HEK293T (cell line): ENCODE results near the gene PPP1R7.

Source experiments
- CTCF ChIA-PET: fragments of 350-600 bp; formaldehyde crosslinking; extraction: SDS; loops from one replicate; lab custom pipeline; 2021; ENCODE audit warnings: antibody characterized with exemption, inconsistent platforms; lab: Yijun Ruan, JAX
- POLR2A ChIA-PET: fragments of 350-600 bp; formaldehyde crosslinking; extraction: SDS; loops from one replicate; lab custom pipeline; 2020; ENCODE audit warnings: antibody characterized with exemption, inconsistent platforms; lab: Yijun Ruan, JAX
- DNase-seq: peaks from one replicate; pipeline ENCODE4 v3.0.0; 2012; ENCODE audit warnings: mixed read lengths; ENCODE audit errors: extremely low spot score
- ARNT ChIP-seq: fragments of 450-650 bp; IDR thresholded peaks from 2 replicates; pipeline ENCODE4 v1.6.1; 2017; ENCODE audit warnings: mild to moderate bottlenecking
- BHLHE40 ChIP-seq: fragments of 450-650 bp; IDR thresholded peaks from 2 replicates; pipeline ENCODE4 v1.6.1; 2016; ENCODE audit warnings: mild to moderate bottlenecking, moderate library complexity, borderline replicate concordance
- CTBP1 ChIP-seq: fragments of 450-650 bp; IDR thresholded peaks from 2 replicates; pipeline ENCODE4 v1.6.1; 2016; ENCODE audit warnings: borderline replicate concordance
- ELF4 ChIP-seq: fragments of 450-650 bp; IDR thresholded peaks from 2 replicates; pipeline ENCODE4 v1.6.1; 2017; ENCODE audit warnings: antibody characterized with exemption
- FOXA1 ChIP-seq: fragments of 450-650 bp; IDR thresholded peaks from 2 replicates; pipeline ENCODE4 v1.6.1; 2016; ENCODE audit warnings: mild to moderate bottlenecking
- FOXK2 ChIP-seq: fragments of 450-650 bp; IDR thresholded peaks from 2 replicates; pipeline ENCODE4 v1.6.1; 2016; ENCODE audit warnings: mild to moderate bottlenecking
- FOXM1 ChIP-seq: fragments of 450-650 bp; IDR thresholded peaks from 2 replicates; pipeline ENCODE4 v1.6.1; 2017; ENCODE audit warnings: mild to moderate bottlenecking, borderline replicate concordance
- HDGF ChIP-seq: fragments of 450-650 bp; IDR thresholded peaks from 2 replicates; pipeline ENCODE4 v1.6.1; 2017; ENCODE audit warnings: antibody characterized with exemption, borderline replicate concordance
- L3MBTL2 ChIP-seq: fragments of 450-650 bp; conservative IDR thresholded peaks from 2 replicates; pipeline ENCODE4 v1.6.1; 2016; ENCODE audit warnings: mild to moderate bottlenecking
- LEF1 ChIP-seq: fragments of 450-650 bp; IDR thresholded peaks from 2 replicates; pipeline ENCODE4 v1.6.1; 2017; ENCODE audit warnings: mild to moderate bottlenecking, borderline replicate concordance
- NFRKB ChIP-seq: fragments of 450-650 bp; IDR thresholded peaks from 2 replicates; pipeline ENCODE4 v1.6.1; 2016; ENCODE audit warnings: mild to moderate bottlenecking, moderate library complexity
- PKNOX1 ChIP-seq: fragments of 450-650 bp; IDR thresholded peaks from 2 replicates; pipeline ENCODE4 v1.6.1; 2016
- SP1 ChIP-seq: fragments of 450-650 bp; IDR thresholded peaks from 2 replicates; pipeline ENCODE4 v1.6.1; 2017
- SUZ12 ChIP-seq: fragments of 450-650 bp; IDR thresholded peaks from 2 replicates; pipeline ENCODE4 v1.6.1; 2016; ENCODE audit warnings: mild to moderate bottlenecking
- TARDBP ChIP-seq: fragments of 450-650 bp; IDR thresholded peaks from 2 replicates; pipeline ENCODE4 v1.6.1; 2016

PPP1R7 gene

GRCh38 chr2:241230435-241230834 is 80.2 kb downstream of the PPP1R7 start:
- ChIA-PET POLR2A (no interaction called here), CTCF (no interaction called here)
- TF ChIP-seq HDGF (no peak), SUZ12 (no peak), PKNOX1 (no peak), CTBP1 (no peak), ARNT (no peak), SP1 (no peak), FOXA1 (no peak), TARDBP (no peak), LEF1 (no peak), FOXK2 (no peak), BHLHE40 (no peak), L3MBTL2 (no peak), ELF4 (no peak), FOXM1 (no peak)
- DNase-seq, result no peak

- no peak for DNase-seq
- TF ChIP-seq ELF4, result no peak
- TF ChIP-seq PKNOX1, result no peak
- TF ChIP-seq NFRKB, result no peak
- TF ChIP-seq FOXA1, result no peak
- TF ChIP-seq SUZ12, result no peak
- TF ChIP-seq L3MBTL2, result no peak
- no peak for TF ChIP-seq FOXM1
- TF ChIP-seq LEF1, result no peak
- ChIA-PET CTCF (interaction anchor here (0.9 kb wide), 1 partner anchor 14 kb away, joined by 3 read pairs; no protein-coding TSS in a partner anchor), POLR2A (no interaction called here)
Measured at GRCh38 chr2:241232736-241233575, 82.7 kb downstream of the PPP1R7 start.
